Upper lobe of right lung (tissue), 1 donor: ENCODE results near the gene TMEM138. TPM values are rescaled to one million over a fixed set of nuclear protein-coding genes. Genes with fewer than 3 reads are reported as not detected.

Experiments used
- ATAC-seq: fragments of 200-7000 bp; cut with Tn5 transposase; one replicate; pipeline ENCODE4 v1.9.1; 2020; ENCODE audit warnings: mild to moderate bottlenecking, moderate library complexity
- DNase-seq: peaks from one replicate; pipeline ENCODE4 v3.0.0-alpha.2; 2020
- H3K27ac ChIP-seq: fragments of 200-600 bp; one replicate; pipeline ENCODE4 v1.8.0; 2022
- H3K27me3 ChIP-seq: fragments of 200-600 bp; one replicate; pipeline ENCODE4 v1.8.0; 2022; ENCODE audit warnings: mild to moderate bottlenecking
- H3K36me3 ChIP-seq: fragments of 200-600 bp; one replicate; pipeline ENCODE4 v1.8.0; 2022
- H3K4me1 ChIP-seq: fragments of 200-600 bp; one replicate; pipeline ENCODE4 v1.8.0; 2022
- H3K4me3 ChIP-seq: fragments of 200-600 bp; one replicate; pipeline ENCODE4 v1.8.0; 2022; ENCODE audit warnings: mild to moderate bottlenecking
- H3K9me3 ChIP-seq: fragments of 200-600 bp; one replicate; pipeline ENCODE4 v1.8.0; 2022
- CTCF ChIP-seq: fragments of 200-600 bp; IDR thresholded peaks from one replicate; pipeline ENCODE4 v1.8.0; 2022; ENCODE audit warnings: antibody characterized with exemption
- intact Hi-C: fragments of 100-400 bp; cut with DNase I; formaldehyde crosslinking; loops from one replicate; pipeline ENCODE4 v1.11.0; 2022
- total RNA-seq: library from RNA; stranded (reverse); fragmentation: NEBNext Ultra II Directional; extraction: Animal tissue kit (Norgen Biotek cat#: 25700); gene quantifications from one replicate; pipeline ENCODE4 v1.2.1, GENCODE V29; 2021
- donor health status: DM: no; HTN: yes; CAD: no; lungs with severe emphysema.

The TMEM138 gene
- total RNA-seq, 1 donor from 2014 or later: 46.3 TPM

- TF ChIP-seq CTCF: no peak
- Histone ChIP-seq H3K4me3 (no peak overlapping the region), H3K9me3 (no peaks in the 10 kb centered on the region), H3K27ac (peak overlapping the region; percentile 68), H3K27me3 (no peaks in the 10 kb centered on the region), H3K36me3 (peaks cover 57% of the 10 kb centered on the region), H3K4me1 (peaks cover 11% of the 10 kb centered on the region)
- peak; percentile 85 for ATAC-seq
- intact Hi-C loops: no loop called here
- DNase-seq: no peak
Observed at GRCh38 chr11:61369372-61370348, 7.5 kb downstream of the TMEM138 start.

GRCh38 chr11:61370349-61371005, 8.3 kb downstream of the TMEM138 start:
- H3K9me3 ChIP-seq: no peaks in the 10 kb centered on the region
- H3K4me3 ChIP-seq: no peak overlapping the region
- ATAC-seq: no peak
- H3K4me1 ChIP-seq: peaks cover 11% of the 10 kb centered on the region
- no peak for TF ChIP-seq CTCF
- no peaks in the 10 kb centered on the region for H3K27me3 ChIP-seq
- intact Hi-C loops: no loop called here
- peaks cover 50% of the 10 kb centered on the region for H3K36me3 ChIP-seq
- peak overlapping the region; percentile 68 for H3K27ac ChIP-seq
- DNase-seq: no peak

GRCh38 chr11:61372659-61373420, 10.7 kb downstream of the TMEM138 start:
- no peaks in the 10 kb centered on the region for H3K27me3 ChIP-seq
- intact Hi-C loops: no loop called here
- no peak overlapping the region for H3K27ac ChIP-seq
- no peak for TF ChIP-seq CTCF
- H3K4me3 ChIP-seq: no peak overlapping the region
- H3K36me3 ChIP-seq: peaks cover 35% of the 10 kb centered on the region
- no peaks in the 10 kb centered on the region for H3K9me3 ChIP-seq
- peaks cover 11% of the 10 kb centered on the region for H3K4me1 ChIP-seq
- ATAC-seq (no peak), DNase-seq (no peak)

- DNase-seq (no peak), ATAC-seq (no peak)
- Histone ChIP-seq H3K4me1 (peaks cover 6% of the 10 kb centered on the region), H3K36me3 (peaks cover 10% of the 10 kb centered on the region), H3K27me3 (no peaks in the 10 kb centered on the region), H3K27ac (no peak overlapping the region), H3K4me3 (no peak overlapping the region), H3K9me3 (no peaks in the 10 kb centered on the region)
- intact Hi-C loops: no loop called here
- no peak for TF ChIP-seq CTCF
Observed at GRCh38 chr11:61375761-61376108, 13.6 kb downstream of the TMEM138 start.

- peak overlapping the region; percentile 24 for H3K27ac ChIP-seq
- intact Hi-C loops: no loop called here
- no peaks in the 10 kb centered on the region for H3K9me3 ChIP-seq
- no peaks in the 10 kb centered on the region for H3K27me3 ChIP-seq
- H3K4me1 ChIP-seq: peaks cover 6% of the 10 kb centered on the region
- ATAC-seq: no peak
- no peak overlapping the region for H3K4me3 ChIP-seq
- DNase-seq: no peak
- TF ChIP-seq CTCF: no peak
- peaks cover 10% of the 10 kb centered on the region for H3K36me3 ChIP-seq
Observed at GRCh38 chr11:61377461-61378160, 15.4 kb downstream of the TMEM138 start.
